ENCODE measurements around the gene RIN2. TPM values are rescaled to one million over a fixed set of nuclear protein-coding genes. Genes with fewer than 3 reads are reported as not detected.
A peak's percentile ranks its signal among the peaks of the same experiment; 100 is the strongest.

Gene RIN2
- total RNA-seq, 1 experiment from 2014 or later, result 1.5 TPM

DNA sequence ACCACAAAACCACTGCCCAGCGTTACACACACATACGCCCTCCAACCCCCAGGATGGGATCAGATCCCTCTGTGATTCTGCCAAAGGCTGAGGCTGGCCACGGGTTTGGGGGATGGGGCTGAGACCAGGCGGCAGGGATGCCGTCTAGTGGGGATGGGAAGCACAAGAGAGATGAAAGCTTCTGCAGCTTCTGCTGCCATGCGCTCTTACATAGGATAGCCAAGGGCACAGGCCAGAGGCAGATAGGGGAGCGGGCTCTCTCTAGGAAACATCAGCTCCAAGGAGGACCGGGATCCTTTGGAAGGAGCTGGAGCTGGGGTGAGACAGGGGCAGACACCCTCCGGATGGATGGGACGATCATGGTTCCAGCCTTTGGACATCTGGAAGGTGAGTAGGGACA lies 18.7 kb upstream of the RIN2 start:
- ChIA-PET POLR2A (no interaction called here), RAD21 (ENCODE audit: low non-redundant PET in 1 of 2, low total read pairs in 2 of 2, uncharacterized antibody in 2 of 2, unreplicated experiment in 2 of 2) (no interaction called here), CTCF (no interaction called here)
- BruUV-seq (replicated peaks), result no TSS peak
- ATAC-seq, result no peak
- Histone ChIP-seq H3K27me3 (ENCODE audit: insufficient read depth, low read length) (no peaks in the 10 kb centered on the region; the same call in 1 of the 2 replicates), H3K9ac (ENCODE audit: low read length) (no peak overlapping the region), H3K79me2 (ENCODE audit: insufficient read depth, low read length) (no peaks in the 10 kb centered on the region), H3K4me2 (ENCODE audit: low read length) (0 out of 2 replicates have a peak overlapping the region, but pooled peaks have one; percentile 5), H3K4me3 (replicated peaks in 1 of 2; ENCODE audit: low read depth in 1 of 2, low read length in 2 of 2) (no peak overlapping the region), H3K9me2 (ENCODE audit: insufficient read depth) (no peaks in the 10 kb centered on the region), H2AFZ (ENCODE audit: low read depth, low read length, poor library complexity, severe bottlenecking) (no peak overlapping the region), H3K9me3 (ENCODE audit: control insufficient read depth in 1 of 2, insufficient read depth in 1 of 2, low read depth in 1 of 2, low read length in 2 of 2) (no peaks in the 10 kb centered on the region), H3K27ac (ENCODE audit: low read depth, low read length) (no peak overlapping the region), H3K4me1 (ENCODE audit: control insufficient read depth in 1 of 2, insufficient read depth in 2 of 2, low read length in 2 of 2) (peaks cover 4 to 34% of the 10 kb centered on the region in 2 experiments; a peak in 3 of 4 replicates), H4K20me1 (ENCODE audit: insufficient read depth) (no peaks in the 10 kb centered on the region), H3K36me3 (ENCODE audit: control insufficient read depth in 1 of 2, insufficient read depth in 2 of 2, low read length in 2 of 2) (no peaks in the 10 kb centered on the region)
- no peak for DNase-seq (ENCODE audit: low read depth, low spot score)
- TF ChIP-seq FOSL1 (IDR thresholded peaks at IDR 0.05; ENCODE audit: low read depth) (no peak), EZH2phosphoT487 (IDR thresholded peaks at IDR 0.05; ENCODE audit: borderline replicate concordance) (no peak), JUND (IDR thresholded peaks at IDR 0.05) (no peak), ZFX (IDR thresholded peaks at IDR 0.05) (no peak), SIN3A (IDR thresholded peaks at IDR 0.05; ENCODE audit: low read depth) (no peak), POLR2AphosphoS5 (IDR thresholded peaks at IDR 0.05; ENCODE audit: low read depth, low read length) (no peak), POLR2A (IDR thresholded peaks at IDR 0.05; ENCODE audit: borderline replicate concordance, extremely low read depth, insufficient read depth, insufficient read length) (no peak), SP1 (IDR thresholded peaks at IDR 0.05; ENCODE audit: low read depth) (no peak), CBX3 (IDR thresholded peaks at IDR 0.05; ENCODE audit: low read depth) (no peak), TCF7L2 (IDR thresholded peaks at IDR 0.05; ENCODE audit: borderline replicate concordance, extremely low read depth, insufficient read depth, insufficient read length) (no peak), CEBPB (IDR thresholded peaks at IDR 0.05; ENCODE audit: low read depth) (no peak), RAD21 (IDR thresholded peaks at IDR 0.05; ENCODE audit: low read depth) (no peak), YY1 (IDR thresholded peaks at IDR 0.05; ENCODE audit: extremely low read depth, insufficient replicate concordance, low read depth, low read length) (no peak), SRF (IDR thresholded peaks at IDR 0.05; ENCODE audit: low read depth) (no peak), ELF1 (IDR thresholded peaks at IDR 0.05; ENCODE audit: borderline replicate concordance, low read depth) (no peak), EZH2 (IDR thresholded peaks at IDR 0.05) (no peak)
- TF ChIP-seq, protein P1, sequence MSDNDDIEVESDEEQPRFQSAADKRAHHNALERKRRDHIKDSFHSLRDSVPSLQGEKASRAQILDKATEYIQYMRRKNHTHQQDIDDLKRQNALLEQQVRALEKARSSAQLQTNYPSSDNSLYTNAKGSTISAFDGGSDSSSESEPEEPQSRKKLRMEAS (IDR thresholded peaks at IDR 0.05), result no peak
- TF ChIP-seq, protein P2, sequence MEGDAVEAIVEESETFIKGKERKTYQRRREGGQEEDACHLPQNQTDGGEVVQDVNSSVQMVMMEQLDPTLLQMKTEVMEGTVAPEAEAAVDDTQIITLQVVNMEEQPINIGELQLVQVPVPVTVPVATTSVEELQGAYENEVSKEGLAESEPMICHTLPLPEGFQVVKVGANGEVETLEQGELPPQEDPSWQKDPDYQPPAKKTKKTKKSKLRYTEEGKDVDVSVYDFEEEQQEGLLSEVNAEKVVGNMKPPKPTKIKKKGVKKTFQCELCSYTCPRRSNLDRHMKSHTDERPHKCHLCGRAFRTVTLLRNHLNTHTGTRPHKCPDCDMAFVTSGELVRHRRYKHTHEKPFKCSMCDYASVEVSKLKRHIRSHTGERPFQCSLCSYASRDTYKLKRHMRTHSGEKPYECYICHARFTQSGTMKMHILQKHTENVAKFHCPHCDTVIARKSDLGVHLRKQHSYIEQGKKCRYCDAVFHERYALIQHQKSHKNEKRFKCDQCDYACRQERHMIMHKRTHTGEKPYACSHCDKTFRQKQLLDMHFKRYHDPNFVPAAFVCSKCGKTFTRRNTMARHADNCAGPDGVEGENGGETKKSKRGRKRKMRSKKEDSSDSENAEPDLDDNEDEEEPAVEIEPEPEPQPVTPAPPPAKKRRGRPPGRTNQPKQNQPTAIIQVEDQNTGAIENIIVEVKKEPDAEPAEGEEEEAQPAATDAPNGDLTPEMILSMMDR (IDR thresholded peaks at IDR 0.05 in 2 of 3, conservative IDR thresholded peaks at IDR 0.05 in 1 of 3; ENCODE audit: borderline replicate concordance in 1 of 3, insufficient read depth in 1 of 3, low read depth in 2 of 3, low read length in 2 of 3), result no peak
- TF ChIP-seq, protein P3, sequence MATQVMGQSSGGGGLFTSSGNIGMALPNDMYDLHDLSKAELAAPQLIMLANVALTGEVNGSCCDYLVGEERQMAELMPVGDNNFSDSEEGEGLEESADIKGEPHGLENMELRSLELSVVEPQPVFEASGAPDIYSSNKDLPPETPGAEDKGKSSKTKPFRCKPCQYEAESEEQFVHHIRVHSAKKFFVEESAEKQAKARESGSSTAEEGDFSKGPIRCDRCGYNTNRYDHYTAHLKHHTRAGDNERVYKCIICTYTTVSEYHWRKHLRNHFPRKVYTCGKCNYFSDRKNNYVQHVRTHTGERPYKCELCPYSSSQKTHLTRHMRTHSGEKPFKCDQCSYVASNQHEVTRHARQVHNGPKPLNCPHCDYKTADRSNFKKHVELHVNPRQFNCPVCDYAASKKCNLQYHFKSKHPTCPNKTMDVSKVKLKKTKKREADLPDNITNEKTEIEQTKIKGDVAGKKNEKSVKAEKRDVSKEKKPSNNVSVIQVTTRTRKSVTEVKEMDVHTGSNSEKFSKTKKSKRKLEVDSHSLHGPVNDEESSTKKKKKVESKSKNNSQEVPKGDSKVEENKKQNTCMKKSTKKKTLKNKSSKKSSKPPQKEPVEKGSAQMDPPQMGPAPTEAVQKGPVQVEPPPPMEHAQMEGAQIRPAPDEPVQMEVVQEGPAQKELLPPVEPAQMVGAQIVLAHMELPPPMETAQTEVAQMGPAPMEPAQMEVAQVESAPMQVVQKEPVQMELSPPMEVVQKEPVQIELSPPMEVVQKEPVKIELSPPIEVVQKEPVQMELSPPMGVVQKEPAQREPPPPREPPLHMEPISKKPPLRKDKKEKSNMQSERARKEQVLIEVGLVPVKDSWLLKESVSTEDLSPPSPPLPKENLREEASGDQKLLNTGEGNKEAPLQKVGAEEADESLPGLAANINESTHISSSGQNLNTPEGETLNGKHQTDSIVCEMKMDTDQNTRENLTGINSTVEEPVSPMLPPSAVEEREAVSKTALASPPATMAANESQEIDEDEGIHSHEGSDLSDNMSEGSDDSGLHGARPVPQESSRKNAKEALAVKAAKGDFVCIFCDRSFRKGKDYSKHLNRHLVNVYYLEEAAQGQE (IDR thresholded peaks at IDR 0.05; ENCODE audit: low read depth), result no peak
- TF ChIP-seq, protein P4, sequence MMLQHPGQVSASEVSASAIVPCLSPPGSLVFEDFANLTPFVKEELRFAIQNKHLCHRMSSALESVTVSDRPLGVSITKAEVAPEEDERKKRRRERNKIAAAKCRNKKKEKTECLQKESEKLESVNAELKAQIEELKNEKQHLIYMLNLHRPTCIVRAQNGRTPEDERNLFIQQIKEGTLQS (IDR thresholded peaks at IDR 0.05), result no peak
- intact Hi-C loops (cut with micrococcal nuclease), result no loop called here

Data from HCT116 (cell line).